HG03571 (cell line): ENCODE measurements around the gene ARRB2.
"Not testable (repeated sequence)": the region's sequence is repeated elsewhere in the genome, so short reads cannot be mapped to it uniquely, and the experiment has no call there.

Source experiments
- ATAC-seq: cut with Tn5 transposase; IDR thresholded peaks from one replicate; pipeline ENCODE4 v1.9.1; 2021; ENCODE audit not compliant: unreplicated experiment

Gene ARRB2

GRCh38 chr17:4699401-4700056 lies 10.9 kb upstream of the ARRB2 start:
- not testable (repeated sequence) for ATAC-seq

- no peak for ATAC-seq
Measured at GRCh38 chr17:4701116-4701515, 9.3 kb upstream of the ARRB2 start.

- no peak for ATAC-seq
Measured at GRCh38 chr17:4703330-4703691, 7.1 kb upstream of the ARRB2 start.

GRCh38 chr17:4704574-4704907 lies 5.9 kb upstream of the ARRB2 start:
- not testable (repeated sequence) for ATAC-seq

GRCh38 chr17:4704991-4705390 lies 5.4 kb upstream of the ARRB2 start:
- ATAC-seq, result no peak

- ATAC-seq, result no peak
Measured at GRCh38 chr17:4706121-4706520, 4.3 kb upstream of the ARRB2 start.

GRCh38 chr17:4708436-4708835 lies 2.0 kb upstream of the ARRB2 start:
- no peak for ATAC-seq

- ATAC-seq, result peak; percentile 1
Measured at GRCh38 chr17:4710693-4711634, 532 bp downstream of the ARRB2 start.

GRCh38 chr17:4711661-4712181 lies 1.3 kb downstream of the ARRB2 start:
- no peak for ATAC-seq

- ATAC-seq, result no peak
Measured at GRCh38 chr17:4712526-4712925, 2.1 kb downstream of the ARRB2 start.

- ATAC-seq, result not testable (repeated sequence)
Measured at GRCh38 chr17:4714340-4715062, 4.1 kb downstream of the ARRB2 start.

- ATAC-seq, result no peak
Measured at GRCh38 chr17:4715063-4715744, 4.8 kb downstream of the ARRB2 start.

GRCh38 chr17:4716081-4716480 lies 5.6 kb downstream of the ARRB2 start:
- ATAC-seq, result no peak

GRCh38 chr17:4717791-4718190 lies 7.4 kb downstream of the ARRB2 start:
- ATAC-seq, result no peak

GRCh38 chr17:4718276-4718675 lies 7.8 kb downstream of the ARRB2 start:
- ATAC-seq, result no peak

- no peak for ATAC-seq
Measured at GRCh38 chr17:4719146-4719545, 8.7 kb downstream of the ARRB2 start.

- no peak for ATAC-seq
Measured at GRCh38 chr17:4719684-4720221, 9.3 kb downstream of the ARRB2 start.

GRCh38 chr17:4720787-4721186 lies 10.4 kb downstream of the ARRB2 start:
- ATAC-seq, result no peak

- no peak for ATAC-seq
Measured at GRCh38 chr17:4721203-4722135, 11.0 kb downstream of the ARRB2 start.
